Fibroblast of lung (primary cell): Measurements from ENCODE around the gene ARHGAP10.
A peak's percentile ranks its signal among the peaks of the same experiment; 100 is the strongest.

ENCODE experiments used
- CTCF ChIP-seq, 2 donors: IDR thresholded peaks in 1 of 2; conservative IDR thresholded peaks in 1 of 2; 1 replicate in 1 of 2; 2 replicates in 1 of 2; pipeline ENCODE4 v1.5.1; 2011 to 2012; ENCODE audit warnings: low read length in 2 of 2, control low read depth in 1 of 2, inconsistent platforms in 1 of 2, low read depth in 1 of 2, mild to moderate bottlenecking in 1 of 2
- EZH2 ChIP-seq: IDR thresholded peaks from 2 replicates; pipeline ENCODE4 v1.5.1; 2012; ENCODE audit warnings: low read length, control low read depth, mild to moderate bottlenecking; ENCODE audit errors: missing control alignments

DNA sequence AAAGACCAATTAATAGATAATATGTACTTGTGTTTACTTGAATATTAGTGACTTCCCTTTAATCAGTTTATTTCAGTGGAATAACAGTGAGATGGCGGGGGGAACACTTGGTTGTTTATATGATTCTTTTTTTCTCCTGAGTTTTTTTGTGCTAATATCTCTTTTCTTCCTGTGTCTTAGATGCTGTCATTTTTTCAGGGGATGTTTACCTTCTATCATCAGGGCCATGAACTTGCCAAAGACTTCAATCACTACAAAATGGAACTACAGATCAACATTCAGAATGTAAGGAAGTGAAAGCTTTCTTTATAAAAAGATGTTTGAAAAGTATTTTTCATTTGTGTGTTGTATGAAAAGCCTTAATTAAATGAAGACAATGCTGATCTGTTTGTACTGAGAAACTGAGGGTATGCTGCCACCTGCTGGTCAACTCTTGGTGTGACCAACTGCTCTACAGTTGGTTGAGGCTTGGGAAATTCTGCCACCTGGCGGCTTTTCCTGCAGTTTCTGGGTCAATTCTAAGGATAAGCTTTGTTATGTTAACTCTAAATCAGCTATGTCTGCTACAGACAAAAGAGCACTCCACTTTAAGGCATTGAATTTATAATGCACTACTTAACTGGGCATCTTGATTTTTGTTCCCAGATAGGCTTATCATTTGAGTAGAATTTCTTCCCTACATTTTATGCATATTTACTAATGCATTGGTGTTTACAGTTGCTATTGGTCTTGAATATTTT is 134.8 kb downstream of the ARHGAP10 start:
- TF ChIP-seq CTCF (conservative IDR thresholded peaks at IDR 0.05 in 1 of 2, IDR thresholded peaks at IDR 0.05 in 1 of 2; ENCODE audit: low read depth in 1 of 2, low read length in 2 of 2) (peak; percentile 98 to 99), EZH2 (no peak)
